Inflammatory macrophage treated with lipopolysaccharide for 4 hours (primary cell): ENCODE measurements around the gene NOXO1.
A peak's percentile ranks its signal among the peaks of the same experiment; 100 is the strongest.
"Not testable (repeated sequence)": the region's sequence is repeated elsewhere in the genome, so short reads cannot be mapped to it uniquely, and the experiment has no call there.

Experiments used
- DNase-seq: peaks from one replicate; pipeline ENCODE4 v3.0.0-alpha.2; 2020

NOXO1 gene

GRCh38 chr16:1960665-1961630, 20.3 kb downstream of the NOXO1 start:
- DNase-seq = no peak

- DNase-seq = peak; percentile 94
Measured at GRCh38 chr16:1959269-1960039, 21.8 kb downstream of the NOXO1 start, which contains the start of gene NDUFB10. Gene NDUFB10 (plus strand): TSS chr16:1959538. CDS start chr16:1959625, 87 bp downstream.

- DNase-seq = no peak
Measured at GRCh38 chr16:1958715-1959268, 22.5 kb downstream of the NOXO1 start.

- not testable (repeated sequence) for DNase-seq
Measured at GRCh38 chr16:1958143-1958491, 23.2 kb downstream of the NOXO1 start.

GRCh38 chr16:1957434-1958142, 23.7 kb downstream of the NOXO1 start:
- not testable (repeated sequence) for DNase-seq

- DNase-seq = no peak
Measured at GRCh38 chr16:1953734-1954133, 27.5 kb downstream of the NOXO1 start.

- DNase-seq = no peak
Measured at GRCh38 chr16:1950559-1950958, 30.7 kb downstream of the NOXO1 start.

- no peak for DNase-seq
Measured at GRCh38 chr16:1950047-1950446, 31.2 kb downstream of the NOXO1 start.

- DNase-seq = no peak
Measured at GRCh38 chr16:1949507-1949906, 31.8 kb downstream of the NOXO1 start.

- no peak for DNase-seq
Measured at GRCh38 chr16:1947369-1947670, 33.9 kb downstream of the NOXO1 start.

- no peak for DNase-seq
Measured at GRCh38 chr16:1946495-1947368, 34.5 kb downstream of the NOXO1 start.

GRCh38 chr16:1945559-1946391, 35.5 kb downstream of the NOXO1 start:
- DNase-seq = no peak

- no peak for DNase-seq
Measured at GRCh38 chr16:1944612-1945199, 36.6 kb downstream of the NOXO1 start.

GRCh38 chr16:1942810-1943726, 38.2 kb downstream of the NOXO1 start, which contains the start of gene MSRB1:
Gene MSRB1 (minus strand): TSS chr16:1943199. CDS start chr16:1943156, 43 bp downstream.
- DNase-seq = peak; percentile 100

GRCh38 chr16:1942047-1942809, 39.0 kb downstream of the NOXO1 start:
- peak; percentile 63 for DNase-seq

GRCh38 chr16:1941162-1942046, 39.9 kb downstream of the NOXO1 start:
- DNase-seq = no peak
